Uterus (tissue), 4 donors: Measurements from ENCODE around the gene CAMK1G. TPM values are rescaled to one million over a fixed set of nuclear protein-coding genes. Genes with fewer than 3 reads are reported as not detected.

Source experiments
- DNase-seq, 2 donors: peaks; one replicate each; pipeline ENCODE4 v3.0.0-alpha.2; 2019 to 2020
- H3K27ac ChIP-seq, 2 donors: fragments of 200-600 bp; sonication (generic); 1 replicate in 1 of 2; 2 replicates in 1 of 2; pipeline ENCODE4 v1.5.1; 2016 to 2018
- H3K27me3 ChIP-seq, 2 donors: fragments of 200-600 bp; sonication (generic); one replicate each; pipeline ENCODE4 v1.5.1; 2018 to 2019; ENCODE audit warnings: control low read depth in 1 of 2
- H3K36me3 ChIP-seq, 2 donors: fragments of 200-600 bp; sonication (generic); one replicate each; pipeline ENCODE4 v1.5.1; 2019; ENCODE audit warnings: control low read depth in 1 of 2
- H3K4me1 ChIP-seq, 2 donors: fragments of 200-600 bp; sonication (generic); one replicate each; pipeline ENCODE4 v1.5.1; 2018 to 2019; ENCODE audit warnings: control low read depth in 1 of 2
- H3K4me3 ChIP-seq, 2 donors: fragments of 200-600 bp; sonication (generic); 1 replicate in 1 of 2; 2 replicates in 1 of 2; pipeline ENCODE4 v1.5.1; 2018 to 2019; ENCODE audit warnings: mild to moderate bottlenecking in 1 of 2
- H3K9me3 ChIP-seq, 2 donors: fragments of 200-600 bp; sonication (generic); one replicate each; pipeline ENCODE4 v1.5.1; 2019; ENCODE audit warnings: control low read depth in 1 of 2
- CTCF ChIP-seq, 4 experiments: fragments of 200-600 bp in 2 of 4; fragments of 450-650 bp in 2 of 4; sonication (generic) in 2 of 4; IDR thresholded peaks; one replicate each; pipeline ENCODE4 v1.5.1; 2016 to 2019; ENCODE audit warnings: antibody characterized with exemption in 4 of 4, mild to moderate bottlenecking in 2 of 4, moderate library complexity in 1 of 4
- POLR2A ChIP-seq, 2 donors: fragments of 450-650 bp; IDR thresholded peaks; one replicate each; pipeline ENCODE4 v1.6.1; 2016; ENCODE audit warnings: antibody characterized with exemption in 2 of 2, mild to moderate bottlenecking in 1 of 2, moderate library complexity in 1 of 2
- intact Hi-C: fragments of 100-400 bp; cut with DNase I; formaldehyde crosslinking; loops from one replicate; pipeline ENCODE4 v1.15.1; 2023; ENCODE audit warnings: low total_unique reads
- total RNA-seq, 4 donors: library from RNA; depleted of rRNA in 3 of 4; stranded (reverse); fragments of >200 nt in 3 of 4; gene quantifications; one replicate each; pipeline versions ENCODE4 v1.1.0 to v1.2.4, GENCODE V29; 2014 to 2023
- donor health status: DM: yes; HTN: yes; CAD: no.

CAMK1G gene
- total RNA-seq, 4 donors from 2014 or later = 0.43 to 5.6 TPM; not detected in 2

DNA sequence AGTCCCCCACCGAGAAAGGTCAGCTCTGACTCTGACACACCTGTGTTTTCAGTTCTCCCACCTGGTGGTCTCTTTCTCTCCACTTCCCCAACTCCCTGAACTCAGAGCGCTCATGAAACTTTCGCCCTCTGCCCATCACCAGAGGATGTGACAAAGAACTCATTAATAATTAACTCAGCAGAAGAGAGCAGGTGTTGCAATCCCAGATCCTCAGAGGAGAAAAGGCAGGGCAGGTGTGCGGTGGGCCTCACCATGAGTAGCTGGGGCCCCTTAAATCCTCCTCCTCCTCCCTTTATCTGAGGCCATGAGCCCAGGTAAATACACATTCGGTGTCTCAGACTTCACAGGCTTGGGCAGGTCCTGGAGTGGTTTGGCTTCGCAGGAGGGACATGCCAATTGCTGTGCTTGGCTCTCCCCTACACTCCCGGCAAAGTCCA lies 70.4 kb downstream of the CAMK1G start:
- Histone ChIP-seq H3K27me3 (no peaks in the 10 kb centered on the region), H3K4me1 (no peaks in the 10 kb centered on the region), H3K27ac (no peak overlapping the region), H3K9me3 (no peaks in the 10 kb centered on the region), H3K36me3 (no peaks in the 10 kb centered on the region), H3K4me3 (no peak overlapping the region)
- no peak for TF ChIP-seq CTCF (IDR thresholded peaks at IDR 0.05)
- no peak for TF ChIP-seq POLR2A (IDR thresholded peaks at IDR 0.05)
- DNase-seq = no peak
- intact Hi-C loops = no loop called here

GRCh38 chr1:209655411-209656231 lies 72.1 kb downstream of the CAMK1G start:
- Histone ChIP-seq H3K4me3 (no peak overlapping the region), H3K9me3 (no peaks in the 10 kb centered on the region), H3K27ac (no peak overlapping the region), H3K36me3 (no peaks in the 10 kb centered on the region), H3K4me1 (no peaks in the 10 kb centered on the region), H3K27me3 (no peaks in the 10 kb centered on the region)
- intact Hi-C loops = no loop called here
- TF ChIP-seq POLR2A (IDR thresholded peaks at IDR 0.05) (no peak), CTCF (IDR thresholded peaks at IDR 0.05) (no peak)
- DNase-seq = no peak

GRCh38 chr1:209657140-209657879 lies 73.8 kb downstream of the CAMK1G start:
- Histone ChIP-seq H3K27me3 (no peaks in the 10 kb centered on the region), H3K4me1 (no peaks in the 10 kb centered on the region), H3K36me3 (no peaks in the 10 kb centered on the region), H3K9me3 (no peaks in the 10 kb centered on the region), H3K4me3 (no peak overlapping the region), H3K27ac (no peak overlapping the region)
- TF ChIP-seq CTCF (IDR thresholded peaks at IDR 0.05) (no peak), POLR2A (IDR thresholded peaks at IDR 0.05) (no peak)
- DNase-seq = no peak
- intact Hi-C loops = no loop called here

DNA sequence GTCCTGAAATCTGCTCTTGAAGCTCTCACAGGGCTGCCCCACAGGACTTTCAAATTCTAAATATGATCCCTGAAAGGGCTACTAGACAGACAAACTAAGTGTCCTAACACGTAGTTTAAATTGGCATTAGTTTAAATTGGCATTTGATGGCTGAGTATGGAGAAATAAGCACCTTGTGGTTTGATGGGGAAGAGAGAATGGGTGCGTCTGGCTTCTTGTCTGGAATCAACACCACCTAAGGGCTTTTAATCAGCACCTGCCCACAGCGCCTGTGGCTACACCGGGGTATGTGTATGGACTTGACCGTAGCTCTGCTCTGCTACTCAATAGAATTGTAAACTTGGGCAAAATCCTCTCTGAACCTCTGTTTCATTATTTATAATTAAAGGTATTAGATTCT lies 74.4 kb downstream of the CAMK1G start:
- DNase-seq = no peak
- no peaks in the 10 kb centered on the region for H3K9me3 ChIP-seq
- H3K4me3 ChIP-seq = no peak overlapping the region
- intact Hi-C loops = no loop called here
- H3K36me3 ChIP-seq = no peaks in the 10 kb centered on the region
- H3K4me1 ChIP-seq = no peaks in the 10 kb centered on the region
- no peaks in the 10 kb centered on the region for H3K27me3 ChIP-seq
- TF ChIP-seq POLR2A (IDR thresholded peaks at IDR 0.05) = no peak
- TF ChIP-seq CTCF (IDR thresholded peaks at IDR 0.05) = no peak
- no peak overlapping the region for H3K27ac ChIP-seq

GRCh38 chr1:209659909-209660308 lies 76.4 kb downstream of the CAMK1G start:
- H3K4me1 ChIP-seq = no peaks in the 10 kb centered on the region
- H3K9me3 ChIP-seq = no peaks in the 10 kb centered on the region
- H3K27me3 ChIP-seq = no peaks in the 10 kb centered on the region
- TF ChIP-seq POLR2A (IDR thresholded peaks at IDR 0.05) (no peak), CTCF (IDR thresholded peaks at IDR 0.05) (no peak)
- no peaks in the 10 kb centered on the region for H3K36me3 ChIP-seq
- no peak overlapping the region for H3K4me3 ChIP-seq
- no peak for DNase-seq
- no peak overlapping the region for H3K27ac ChIP-seq
- intact Hi-C loops = no loop called here
